HEK293 (cell line): Measurements from ENCODE around the gene MED8.

Experiments
- CTCF ChIA-PET: fragments of 350-600 bp; formaldehyde crosslinking; extraction: SDS; loops from one replicate; lab custom pipeline; 2021; ENCODE audit warnings: antibody characterized with exemption; lab: Yijun Ruan, JAX
- POLR2A ChIA-PET: fragments of 300-600 bp; formaldehyde crosslinking; extraction: SDS; loops from one replicate; lab custom pipeline; 2020; ENCODE audit warnings: antibody characterized with exemption, inconsistent platforms; lab: Yijun Ruan, JAX
- H3K27ac ChIP-seq: fragments of 200-500 bp; sonication (Bioruptor generic); 2 replicates; pipeline ENCODE4 v1.5.1; 2014; ENCODE audit warnings: low read depth, low read length, control low read depth, inconsistent platforms; ENCODE audit errors: extremely low read depth
- H3K36me3 ChIP-seq, 2 experiments: fragments of 200-500 bp in 1 of 2; sonication (Bioruptor generic) in 1 of 2; 1 replicate in 1 of 2; 2 replicates in 1 of 2; pipeline ENCODE4 v1.5.1; 2014 to 2017; ENCODE audit warnings: inconsistent platforms in 2 of 2, low read length in 2 of 2; ENCODE audit not compliant: control insufficient read depth in 2 of 2, insufficient read depth in 1 of 2
- H3K4me1 ChIP-seq: fragments of 200-500 bp; sonication (Bioruptor generic); 2 replicates; pipeline ENCODE4 v1.5.1; 2014; ENCODE audit warnings: mild to moderate bottlenecking, low read length, inconsistent platforms; ENCODE audit not compliant: control insufficient read depth, insufficient read depth
- H3K4me3 ChIP-seq: 2 replicates; pipeline ENCODE4 v1.5.1; 2011; ENCODE audit warnings: low read depth, mild to moderate bottlenecking, control low read depth, low read length, moderate library complexity
- H3K9me3 ChIP-seq: fragments of 200-500 bp; sonication (Bioruptor generic); 2 replicates; pipeline ENCODE4 v1.5.1; 2014; ENCODE audit warnings: low read depth, low read length, inconsistent platforms; ENCODE audit not compliant: control insufficient read depth, insufficient read depth
- AEBP2 ChIP-seq: fragments of 450-650 bp; formaldehyde crosslinking; IDR thresholded peaks from 2 replicates; pipeline ENCODE4 v1.5.1; 2016; ENCODE audit warnings: missing biosample characterization, missing genetic modification characterization, borderline replicate concordance
- GLIS1 ChIP-seq: fragments of 450-650 bp; formaldehyde crosslinking; IDR thresholded peaks from 2 replicates; pipeline ENCODE4 v1.5.1; 2016; ENCODE audit warnings: missing biosample characterization, missing genetic modification characterization
- INSM2 ChIP-seq: fragments of 450-650 bp; formaldehyde crosslinking; IDR thresholded peaks from 2 replicates; pipeline ENCODE4 v1.5.1; 2016; ENCODE audit warnings: missing biosample characterization, missing genetic modification characterization
- WT1 ChIP-seq: fragments of 450-650 bp; formaldehyde crosslinking; IDR thresholded peaks from 2 replicates; pipeline ENCODE4 v1.5.1; 2016; ENCODE audit warnings: missing biosample characterization, missing genetic modification characterization
- ZBTB49 ChIP-seq: fragments of 450-650 bp; formaldehyde crosslinking; IDR thresholded peaks from 2 replicates; pipeline ENCODE4 v1.5.1; 2016; ENCODE audit warnings: missing biosample characterization, missing genetic modification characterization, low read depth
- ZFHX2 ChIP-seq: fragments of 450-650 bp; formaldehyde crosslinking; conservative IDR thresholded peaks from 2 replicates; pipeline ENCODE4 v1.5.1; 2016; ENCODE audit warnings: missing biosample characterization, missing genetic modification characterization
- ZNF114 ChIP-seq: fragments of 450-650 bp; formaldehyde crosslinking; IDR thresholded peaks from 2 replicates; pipeline ENCODE4 v1.5.0; 2017; ENCODE audit warnings: missing biosample characterization, missing genetic modification characterization
- ZNF174 ChIP-seq: fragments of 450-650 bp; formaldehyde crosslinking; IDR thresholded peaks from 2 replicates; pipeline ENCODE4 v1.5.0; 2017; ENCODE audit warnings: missing biosample characterization, mild to moderate bottlenecking, missing genetic modification characterization
- ZNF18 ChIP-seq: fragments of 450-650 bp; formaldehyde crosslinking; IDR thresholded peaks from 2 replicates; pipeline ENCODE4 v1.5.1; 2016; ENCODE audit warnings: missing biosample characterization, missing genetic modification characterization
- ZNF19 ChIP-seq: fragments of 450-650 bp; formaldehyde crosslinking; IDR thresholded peaks from 2 replicates; pipeline ENCODE4; 2016; ENCODE audit warnings: missing biosample characterization, missing genetic modification characterization, low read depth
- ZNF202 ChIP-seq: fragments of 450-650 bp; formaldehyde crosslinking; IDR thresholded peaks from 2 replicates; pipeline ENCODE4 v1.5.1; 2016; ENCODE audit warnings: missing biosample characterization, missing genetic modification characterization, borderline replicate concordance
- ZNF335 ChIP-seq: fragments of 450-650 bp; formaldehyde crosslinking; conservative IDR thresholded peaks from 2 replicates; pipeline ENCODE4 v1.5.1; 2016; ENCODE audit warnings: missing biosample characterization, missing genetic modification characterization
- ZNF449 ChIP-seq: fragments of 450-650 bp; formaldehyde crosslinking; IDR thresholded peaks from 2 replicates; pipeline ENCODE4 v1.5.1; 2017; ENCODE audit warnings: missing biosample characterization, mild to moderate bottlenecking, missing genetic modification characterization, moderate library complexity
- ZNF514 ChIP-seq: fragments of 450-650 bp; formaldehyde crosslinking; IDR thresholded peaks from 2 replicates; pipeline ENCODE4 v1.5.1; 2016; ENCODE audit warnings: missing biosample characterization, missing genetic modification characterization
- ZNF585B ChIP-seq: fragments of 450-650 bp; formaldehyde crosslinking; IDR thresholded peaks from 2 replicates; pipeline ENCODE4 v1.5.1; 2016; ENCODE audit warnings: missing biosample characterization, missing genetic modification characterization
- ZNF658 ChIP-seq: fragments of 450-650 bp; formaldehyde crosslinking; IDR thresholded peaks from 2 replicates; pipeline ENCODE4; 2016; ENCODE audit warnings: missing biosample characterization, missing genetic modification characterization

MED8 gene

GRCh38 chr1:43431676-43432075, 42.1 kb upstream of the MED8 start:
- no peaks in the 10 kb centered on the region for H3K4me1 ChIP-seq
- no peak overlapping the region for H3K27ac ChIP-seq
- peaks cover 14 to 100% of the 10 kb centered on the region in 2 experiments for H3K36me3 ChIP-seq
- TF ChIP-seq ZNF202 (no peak), AEBP2 (no peak), ZNF658 (no peak), ZNF18 (tag by site-specific recombination) (no peak)
- ChIA-PET POLR2A (no interaction called here), CTCF (no interaction called here)
- no peak overlapping the region for H3K4me3 ChIP-seq
- H3K9me3 ChIP-seq, result no peaks in the 10 kb centered on the region

- H3K4me3 ChIP-seq, result no peak overlapping the region
- POLR2A ChIA-PET, result no interaction called here
- peaks cover 16 to 100% of the 10 kb centered on the region in 2 experiments for H3K36me3 ChIP-seq
- no peak overlapping the region for H3K27ac ChIP-seq
- no peak for TF ChIP-seq ZNF335 (tag by site-specific recombination)
- CTCF ChIA-PET, result interaction anchor here (0.7 kb wide), 1 partner anchor 11 kb away, joined by 3 read pairs; no protein-coding TSS in a partner anchor
- no peaks in the 10 kb centered on the region for H3K9me3 ChIP-seq
- H3K4me1 ChIP-seq, result no peaks in the 10 kb centered on the region
Observed at GRCh38 chr1:43430831-43431230, 41.2 kb upstream of the MED8 start.

- Histone ChIP-seq H3K4me3 (no peak overlapping the region), H3K36me3 (peaks cover 15 to 100% of the 10 kb centered on the region in 2 experiments), H3K9me3 (no peaks in the 10 kb centered on the region), H3K27ac (no peak overlapping the region), H3K4me1 (no peaks in the 10 kb centered on the region)
- ChIA-PET CTCF (no interaction called here), POLR2A (no interaction called here)
- TF ChIP-seq WT1 (tag by site-specific recombination), result no peak
- no peak for TF ChIP-seq ZBTB49 (tag by site-specific recombination)
Observed at GRCh38 chr1:43427941-43428340, 38.3 kb upstream of the MED8 start.

- CTCF ChIA-PET, result interaction anchor here (0.5 to 1.0 kb wide), 2 partner anchors 620 to 1083 kb away, joined by 3 to 5 read pairs; no protein-coding TSS in a partner anchor
- peaks cover 12 to 100% of the 10 kb centered on the region in 2 experiments for H3K36me3 ChIP-seq
- no peak overlapping the region for H3K27ac ChIP-seq
- no peak overlapping the region for H3K4me3 ChIP-seq
- H3K9me3 ChIP-seq, result no peaks in the 10 kb centered on the region
- POLR2A ChIA-PET, result no interaction called here
- no peaks in the 10 kb centered on the region for H3K4me1 ChIP-seq
- no peak for TF ChIP-seq ZNF174 (tag by site-specific recombination)
- TF ChIP-seq ZNF514 (tag by site-specific recombination), result no peak
Observed at GRCh38 chr1:43427524-43427923, 37.9 kb upstream of the MED8 start.

- H3K4me1 ChIP-seq, result no peaks in the 10 kb centered on the region
- H3K27ac ChIP-seq, result no peak overlapping the region
- no peak overlapping the region for H3K4me3 ChIP-seq
- ChIA-PET CTCF (no interaction called here), POLR2A (no interaction called here)
- H3K36me3 ChIP-seq, result peaks cover 12 to 100% of the 10 kb centered on the region in 2 experiments
- H3K9me3 ChIP-seq, result no peaks in the 10 kb centered on the region
- TF ChIP-seq ZNF202 (no peak), ZFHX2 (no peak), ZNF449 (tag by site-specific recombination) (no peak), INSM2 (tag by site-specific recombination) (no peak), ZNF174 (tag by site-specific recombination) (no peak), ZNF114 (tag by site-specific recombination) (no peak), ZNF585B (tag by site-specific recombination) (no peak), GLIS1 (no peak), ZNF19 (tag by site-specific recombination) (no peak)
Observed at GRCh38 chr1:43426221-43426620, 36.6 kb upstream of the MED8 start.
